ENCODE measurements around the gene LHPP.
"Not testable (repeated sequence)": the region's sequence is repeated elsewhere in the genome, so short reads cannot be mapped to it uniquely, and the experiment has no call there.

Gene LHPP

GRCh38 chr10:124598196-124598595, 136.6 kb downstream of the LHPP start:
- DNase-seq, result no peak

GRCh38 chr10:124598773-124599587, 137.4 kb downstream of the LHPP start:
- DNase-seq, result no peak

GRCh38 chr10:124599588-124600050, 138.0 kb downstream of the LHPP start:
- DNase-seq, result no peak

- DNase-seq, result no peak
These were observed 138.6 kb downstream of the LHPP start for GRCh38 chr10:124600051-124600880.

- DNase-seq, result no peak
These were observed 139.4 kb downstream of the LHPP start for GRCh38 chr10:124601016-124601415.

GRCh38 chr10:124601431-124602120, 140.0 kb downstream of the LHPP start:
- no peak for DNase-seq

GRCh38 chr10:124602121-124602561, 140.5 kb downstream of the LHPP start:
- no peak for DNase-seq

GRCh38 chr10:124602646-124603365, 141.2 kb downstream of the LHPP start:
- DNase-seq, result no peak

- DNase-seq, result no peak
These were observed 142.0 kb downstream of the LHPP start for GRCh38 chr10:124603376-124604213.

GRCh38 chr10:124604214-124605000, 142.8 kb downstream of the LHPP start:
- no peak for DNase-seq

DNA sequence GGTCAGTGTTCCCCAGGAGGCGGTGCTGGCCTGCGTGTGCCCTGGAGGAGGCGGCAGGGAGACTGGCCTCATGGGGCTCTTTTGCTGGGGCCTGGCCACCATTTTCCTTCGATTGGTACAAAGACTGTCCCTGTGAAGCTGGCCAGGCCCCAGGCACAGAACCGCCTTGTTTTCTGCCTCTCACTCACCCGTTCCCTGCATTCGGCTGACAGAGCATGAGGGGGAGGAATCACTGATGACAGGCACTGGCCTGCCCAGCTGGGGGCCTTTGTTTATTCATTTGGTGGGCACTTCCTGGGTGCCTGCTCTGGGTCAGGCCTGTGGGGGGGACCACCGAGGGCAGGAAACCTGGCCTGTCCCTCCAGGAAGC, 143.4 kb downstream of the LHPP start:
- DNase-seq, result no peak

DNA sequence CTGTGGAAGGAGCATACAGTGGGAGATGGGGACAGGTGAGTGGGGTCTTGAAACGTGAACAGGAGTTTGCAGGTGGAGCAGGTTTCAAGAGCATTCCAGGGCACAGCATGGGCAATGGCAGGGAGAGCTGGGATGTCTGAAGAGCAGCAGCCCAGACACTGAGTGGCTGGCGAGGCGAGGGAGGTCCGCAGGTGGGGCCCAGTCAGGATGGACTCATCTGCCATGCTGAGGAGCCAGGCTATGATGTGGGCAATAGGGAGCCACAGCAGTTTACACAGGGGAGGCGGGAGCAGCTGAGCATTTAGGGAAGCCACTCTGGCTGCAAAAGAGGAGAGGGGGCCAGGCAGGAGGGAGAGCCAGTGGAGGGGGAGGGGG, 143.8 kb downstream of the LHPP start:
- DNase-seq, result no peak

DNA sequence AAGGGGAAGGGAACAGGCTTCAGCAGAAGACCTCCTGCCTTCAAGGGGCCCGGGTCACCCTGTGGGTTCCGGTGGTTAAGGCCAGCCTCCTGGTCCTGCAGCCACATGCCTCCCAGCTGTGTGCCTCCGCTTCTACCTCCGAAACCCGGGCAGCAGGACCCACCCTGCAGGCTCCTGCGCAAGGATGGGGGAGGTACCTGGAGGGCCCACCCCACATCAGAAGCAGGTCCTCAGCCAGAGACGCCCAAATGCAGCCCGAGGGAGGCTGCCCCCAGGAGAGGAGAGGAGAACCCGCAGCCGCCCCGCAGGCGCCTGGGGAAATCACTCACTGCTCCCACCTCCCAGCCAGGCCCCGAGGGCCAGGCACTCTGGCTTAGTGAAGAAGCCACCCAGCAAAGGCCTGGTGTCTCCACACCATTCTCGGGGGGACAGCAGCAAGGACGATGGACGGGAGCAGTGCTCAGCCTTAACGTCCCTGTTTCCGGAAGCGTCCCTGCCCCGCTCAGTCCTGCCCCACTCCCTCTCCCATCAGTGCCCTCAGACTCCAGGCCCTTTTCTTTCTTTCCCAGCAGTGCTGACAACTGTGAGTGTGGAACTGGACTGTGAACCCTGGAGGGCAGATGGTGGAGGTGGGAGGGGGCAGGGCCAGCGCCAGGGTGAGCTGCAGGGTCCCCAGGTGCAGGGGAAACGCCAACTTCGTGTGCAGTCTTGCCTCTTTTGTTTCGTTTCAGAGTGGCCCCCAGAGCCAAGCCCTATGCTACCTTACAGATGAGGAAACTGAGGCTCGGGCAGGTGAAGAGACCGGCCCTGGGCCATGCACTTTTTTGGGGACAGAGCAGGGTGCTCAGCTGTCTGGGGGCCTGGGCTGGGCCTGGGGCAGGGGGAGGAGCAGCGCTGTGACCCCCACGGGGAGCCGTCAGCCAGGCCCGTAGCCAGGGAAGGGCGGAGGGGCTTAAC, 144.5 kb downstream of the LHPP start:
- no peak for DNase-seq

DNA sequence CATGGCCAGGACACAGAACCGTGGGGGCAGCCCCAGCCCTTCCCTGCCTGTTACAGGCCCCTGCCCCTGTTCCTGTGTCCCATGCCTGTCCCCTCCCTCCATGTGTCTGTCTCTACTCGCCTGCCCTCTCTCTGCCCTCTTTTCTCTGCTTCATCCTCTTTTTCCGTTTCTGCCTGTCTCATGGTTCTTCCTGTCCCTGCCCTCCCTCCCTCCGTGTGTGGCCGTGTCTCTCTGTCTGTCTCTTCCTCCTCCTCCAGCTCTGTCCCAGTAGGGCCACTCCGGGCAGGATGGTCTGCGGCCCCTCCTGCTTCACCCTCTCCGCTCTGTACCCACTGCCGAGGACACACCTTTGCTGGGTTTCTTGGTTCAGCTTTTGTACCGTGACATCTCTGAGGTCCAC, 145.2 kb downstream of the LHPP start:
- DNase-seq, result no peak

DNA sequence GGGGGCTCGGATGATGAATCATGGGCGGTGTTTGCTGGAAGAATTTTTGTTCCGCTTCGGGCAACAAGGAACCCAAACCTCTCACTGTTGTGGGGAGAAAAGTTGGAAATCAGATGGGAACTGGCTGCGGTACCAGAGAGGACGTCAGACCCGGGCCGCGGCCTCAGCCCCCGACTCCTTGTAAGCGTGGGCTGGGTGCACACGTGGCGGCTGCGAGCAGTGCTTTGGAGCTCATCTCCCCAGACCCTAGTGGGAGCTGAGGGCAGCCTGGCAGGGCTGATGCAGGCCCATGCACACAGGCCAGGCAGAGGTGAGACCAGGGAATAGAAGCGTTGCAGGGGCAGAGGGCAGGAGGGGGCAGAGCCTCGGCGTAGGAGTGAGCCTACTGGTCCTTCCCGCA, 146.1 kb downstream of the LHPP start:
- DNase-seq, result no peak

DNA sequence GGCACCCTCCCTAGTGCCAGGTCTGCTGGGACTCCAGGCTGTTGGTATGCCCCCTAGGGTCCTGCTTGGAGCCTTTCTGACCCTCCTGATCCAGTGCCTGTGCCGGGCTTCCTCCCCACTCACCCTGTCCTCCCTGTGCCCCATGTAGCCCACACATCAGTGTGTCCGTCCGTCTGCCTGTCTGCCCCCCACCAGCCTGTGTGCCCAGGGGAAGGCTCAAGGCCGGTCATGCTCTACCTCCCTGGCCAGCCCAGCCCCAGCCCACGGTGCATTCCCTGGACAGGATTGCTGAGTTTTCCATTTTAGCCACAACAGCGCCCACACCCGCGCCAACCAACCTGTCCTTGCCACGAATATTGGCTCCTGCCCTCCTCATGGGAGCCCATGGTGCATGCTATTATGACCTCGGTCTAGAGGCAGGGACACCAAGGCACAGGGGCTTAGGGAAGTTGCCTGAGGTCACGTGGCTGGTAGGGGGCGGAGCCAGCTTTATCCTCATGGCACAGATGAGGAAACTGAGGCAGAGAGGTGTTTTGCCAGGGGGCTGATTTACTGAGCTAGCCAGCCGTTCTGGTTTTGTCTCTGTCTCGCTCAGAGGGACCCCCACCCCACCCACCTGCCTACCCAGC, 146.6 kb downstream of the LHPP start:
- DNase-seq, result no peak

GRCh38 chr10:124609698-124610097, 148.1 kb downstream of the LHPP start:
- DNase-seq, result no peak

DNA sequence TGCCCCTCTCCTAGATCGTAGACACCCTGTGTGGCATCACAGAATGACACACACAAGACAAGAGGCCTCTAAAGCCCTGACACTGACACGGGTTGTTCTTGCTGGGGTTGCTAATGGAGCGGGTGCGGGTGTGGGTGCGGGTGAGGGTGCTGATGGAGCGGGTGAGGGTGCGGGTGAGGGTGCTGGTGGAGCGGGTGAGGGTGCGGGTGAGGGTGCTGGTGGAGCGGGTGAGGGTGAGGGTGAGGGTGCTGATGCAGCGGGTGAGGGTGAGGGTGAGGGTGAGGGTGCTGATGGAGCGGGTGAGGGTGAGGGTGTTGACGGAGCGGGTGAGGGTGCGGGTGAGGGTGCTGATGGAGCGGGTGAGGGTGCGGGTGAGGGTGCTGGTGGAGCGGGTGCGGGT, 148.6 kb downstream of the LHPP start:
- DNase-seq, result not testable (repeated sequence)

GRCh38 chr10:124610851-124611250, 149.2 kb downstream of the LHPP start:
- DNase-seq, result not testable (repeated sequence)
